ENCODE data around the gene STK39.

The STK39 gene

GRCh38 chr2:168157070-168157469, 90.3 kb downstream of the STK39 start:
- DNase-seq = no peak

- no peak for DNase-seq
These were observed 90.7 kb downstream of the STK39 start for GRCh38 chr2:168156661-168157060.

DNA sequence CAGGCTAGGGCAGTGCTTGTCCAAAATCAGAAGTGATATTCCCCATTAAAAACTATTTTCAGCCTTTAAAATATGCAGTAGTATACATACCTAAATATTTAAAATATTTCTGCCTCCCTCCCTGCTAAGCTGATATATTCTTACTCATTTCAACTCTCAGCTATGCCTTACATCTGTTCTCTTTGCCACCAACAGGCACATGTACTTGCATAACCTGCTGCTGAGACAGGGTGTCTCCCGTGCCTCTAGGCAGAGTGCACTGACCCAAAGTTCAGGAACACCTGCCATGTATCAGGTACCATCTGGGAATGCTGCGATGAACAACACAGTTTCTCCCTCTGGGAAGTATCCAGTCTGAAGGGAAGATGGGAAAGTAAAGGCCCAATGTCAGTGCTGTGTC, 91.7 kb downstream of the STK39 start:
- no peak for DNase-seq

DNA sequence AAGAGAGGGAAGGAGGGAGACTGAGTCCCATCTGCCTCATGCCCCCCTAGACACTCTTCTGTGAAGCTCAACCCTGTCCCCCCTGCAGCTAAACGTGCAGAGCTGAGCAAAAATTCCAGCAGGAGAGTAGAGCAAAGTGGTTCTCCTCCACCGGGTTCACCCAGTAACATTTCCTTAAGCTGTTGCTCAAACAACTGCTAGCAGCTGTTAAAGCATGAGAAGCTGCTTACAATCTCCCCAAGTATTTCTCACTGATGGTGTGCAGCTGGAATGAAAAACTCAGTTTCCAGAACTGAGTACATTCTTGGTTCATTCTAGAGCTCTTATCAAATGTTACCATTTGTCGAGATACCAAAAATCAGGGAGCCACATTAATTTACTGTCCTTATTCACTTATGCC, 92.3 kb downstream of the STK39 start:
- no peak for DNase-seq

GRCh38 chr2:168152902-168153530, 94.4 kb downstream of the STK39 start:
- no peak for DNase-seq

- DNase-seq = no peak
These were observed 97.4 kb downstream of the STK39 start for GRCh38 chr2:168149986-168150385.

DNA sequence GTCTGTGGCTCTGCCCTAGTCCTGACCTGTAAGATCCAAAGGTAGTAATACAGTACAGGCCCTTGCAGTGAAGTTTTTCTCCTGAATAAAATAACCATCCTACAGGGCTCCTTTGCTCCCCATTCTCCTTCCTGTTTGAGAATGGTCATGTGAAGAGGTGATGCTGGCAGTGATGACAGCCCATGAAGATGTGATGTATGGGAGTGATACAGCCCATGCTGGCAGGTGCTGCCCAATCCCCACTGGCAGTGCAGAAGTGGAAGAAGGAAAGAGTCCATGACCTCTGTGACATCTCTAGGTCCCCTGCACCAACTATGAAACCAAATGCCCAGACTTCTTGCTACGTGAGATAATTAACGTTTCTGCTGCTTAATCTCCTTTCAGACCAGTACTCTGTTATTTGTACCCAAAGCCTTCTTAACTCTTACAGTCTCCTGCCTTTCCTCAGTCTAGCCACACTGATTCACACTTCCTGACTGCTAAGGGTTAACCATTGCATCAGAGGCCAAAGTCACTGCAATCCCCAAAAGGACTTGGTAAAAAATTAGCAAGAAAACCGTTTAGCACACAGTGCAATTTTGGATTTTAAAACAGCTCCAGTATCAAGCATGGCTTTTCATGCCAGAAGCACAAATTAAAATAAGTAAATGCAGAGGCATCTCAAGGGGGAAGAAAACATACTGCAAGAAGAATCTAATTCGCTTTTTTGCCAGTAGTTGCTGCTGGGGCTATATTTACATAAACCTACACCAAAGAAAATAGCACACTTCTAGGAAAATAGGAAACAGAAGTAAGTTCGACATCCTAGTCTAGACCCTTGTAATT, 98.0 kb downstream of the STK39 start:
- DNase-seq = no peak

DNA sequence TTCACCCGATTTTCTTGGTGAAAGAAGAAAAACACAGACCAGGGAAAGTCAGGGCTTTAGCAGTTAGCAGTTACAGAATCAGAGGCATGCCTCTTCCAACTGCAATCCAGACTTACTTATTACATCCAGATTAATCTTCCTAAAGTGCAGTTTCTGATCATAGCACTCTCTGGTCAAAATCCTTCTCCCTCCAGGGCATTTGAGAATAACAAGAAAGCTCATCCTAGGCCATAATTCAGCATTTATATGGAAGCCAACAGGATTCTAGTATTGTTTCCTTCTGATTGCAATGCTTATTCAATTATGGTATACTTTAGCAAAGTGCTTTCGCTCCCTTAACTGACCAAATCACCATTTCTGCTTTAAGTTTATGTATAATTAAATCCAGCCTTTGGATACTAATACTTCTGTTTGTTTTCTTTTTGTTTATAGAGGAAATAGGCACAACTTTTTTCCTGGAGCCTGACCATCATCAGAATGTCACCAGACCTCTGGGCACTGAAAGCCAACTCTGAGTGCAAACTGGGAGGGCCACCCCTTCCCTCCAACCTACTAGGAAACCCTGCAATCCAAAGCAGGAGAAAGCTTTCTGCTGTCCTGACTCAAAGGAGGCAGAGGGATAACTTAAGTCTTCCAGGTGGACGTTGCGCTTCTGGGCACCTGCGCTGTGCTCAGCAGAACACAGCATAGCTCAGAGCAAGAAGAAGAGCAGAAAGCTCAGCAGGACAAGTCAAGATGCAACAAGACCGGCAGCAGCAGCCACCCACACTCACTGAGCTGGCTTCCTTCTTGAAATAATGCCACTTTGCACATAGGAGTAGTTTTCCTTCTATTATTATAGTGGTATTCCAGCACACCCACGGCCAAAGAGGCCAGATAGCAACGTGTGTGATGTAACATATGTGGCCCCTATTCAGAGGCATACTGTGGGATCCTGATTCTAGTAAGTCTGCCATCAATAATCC, 99.3 kb downstream of the STK39 start:
- no peak for DNase-seq

- DNase-seq = no peak
These were observed 100.2 kb downstream of the STK39 start for GRCh38 chr2:168146892-168147810.

GRCh38 chr2:168145426-168146310, 101.7 kb downstream of the STK39 start:
- DNase-seq = no peak

GRCh38 chr2:168145011-168145410, 102.4 kb downstream of the STK39 start:
- DNase-seq = no peak

DNA sequence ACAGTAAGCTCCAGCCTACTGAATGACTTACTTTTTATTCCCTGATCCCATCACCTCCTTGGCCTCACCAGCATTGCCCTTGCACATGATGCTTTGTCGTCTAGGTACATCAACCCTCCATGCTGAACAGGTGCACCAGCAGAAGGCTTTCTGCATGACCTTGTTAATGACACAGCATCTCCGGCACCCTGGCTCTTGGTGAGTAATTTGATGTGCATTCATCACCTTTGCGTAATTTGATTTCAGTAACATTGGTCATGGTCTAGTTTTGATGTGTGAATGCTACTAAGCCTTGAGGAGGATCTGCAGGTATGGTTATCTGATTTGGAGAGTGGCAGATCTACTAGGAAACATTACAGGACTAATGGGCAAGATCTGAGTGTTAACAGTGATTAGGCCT, 103.6 kb downstream of the STK39 start:
- no peak for DNase-seq

GRCh38 chr2:168140892-168141291, 106.5 kb downstream of the STK39 start:
- DNase-seq = no peak

GRCh38 chr2:168139852-168140251, 107.5 kb downstream of the STK39 start:
- no peak for DNase-seq

DNA sequence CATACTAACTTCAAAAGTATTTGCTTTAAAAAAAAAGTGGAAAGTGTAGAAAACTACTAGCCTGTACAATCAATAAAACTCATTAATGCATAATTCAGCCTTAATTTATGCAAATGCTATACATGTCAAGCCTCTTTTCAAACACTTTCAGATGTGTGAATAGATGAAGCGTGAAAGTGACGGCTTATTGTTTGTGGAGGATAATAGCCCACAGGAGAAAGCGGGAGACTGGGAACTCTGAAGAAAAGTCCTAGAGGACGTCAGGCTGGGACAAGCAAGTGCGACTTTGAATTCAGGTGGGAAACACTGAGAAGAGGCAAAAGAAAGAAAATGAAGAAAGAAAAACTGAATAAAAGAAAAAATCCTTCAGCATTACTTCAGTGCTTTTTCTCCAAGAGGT, 108.5 kb downstream of the STK39 start:
- no peak for DNase-seq

GRCh38 chr2:168138374-168138773, 109.0 kb downstream of the STK39 start:
- DNase-seq = no peak

DNA sequence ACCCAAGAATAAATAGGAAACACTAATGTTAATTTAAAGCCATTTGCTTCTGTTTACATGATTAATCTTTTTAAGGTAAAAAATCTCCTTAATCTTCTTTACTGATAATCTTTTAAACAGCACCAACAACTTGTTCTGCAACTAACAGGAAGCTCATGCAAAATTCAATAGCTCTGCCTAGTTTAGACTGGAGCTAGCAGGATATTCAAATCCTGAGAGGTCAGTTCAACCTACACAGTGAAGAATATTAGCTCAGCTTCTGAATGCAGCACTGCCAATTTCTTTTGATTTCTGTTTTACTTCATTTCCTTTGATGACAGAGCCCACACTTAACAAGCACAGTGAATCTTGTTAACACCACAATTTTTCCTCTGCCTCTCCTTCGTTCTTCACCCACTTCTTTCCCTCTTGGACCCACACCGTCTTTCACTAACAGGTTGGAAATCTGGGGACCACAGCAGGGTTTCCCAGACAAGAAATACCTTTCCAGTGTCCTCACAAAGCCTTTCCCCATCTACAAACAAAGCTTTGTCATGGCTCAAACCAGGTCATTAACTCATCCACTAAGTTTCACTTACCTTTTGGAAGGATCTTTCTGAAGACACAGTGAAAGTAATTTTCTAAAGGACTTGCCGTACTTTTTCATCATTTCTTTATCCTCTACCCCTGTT, 109.8 kb downstream of the STK39 start:
- no peak for DNase-seq

DNA sequence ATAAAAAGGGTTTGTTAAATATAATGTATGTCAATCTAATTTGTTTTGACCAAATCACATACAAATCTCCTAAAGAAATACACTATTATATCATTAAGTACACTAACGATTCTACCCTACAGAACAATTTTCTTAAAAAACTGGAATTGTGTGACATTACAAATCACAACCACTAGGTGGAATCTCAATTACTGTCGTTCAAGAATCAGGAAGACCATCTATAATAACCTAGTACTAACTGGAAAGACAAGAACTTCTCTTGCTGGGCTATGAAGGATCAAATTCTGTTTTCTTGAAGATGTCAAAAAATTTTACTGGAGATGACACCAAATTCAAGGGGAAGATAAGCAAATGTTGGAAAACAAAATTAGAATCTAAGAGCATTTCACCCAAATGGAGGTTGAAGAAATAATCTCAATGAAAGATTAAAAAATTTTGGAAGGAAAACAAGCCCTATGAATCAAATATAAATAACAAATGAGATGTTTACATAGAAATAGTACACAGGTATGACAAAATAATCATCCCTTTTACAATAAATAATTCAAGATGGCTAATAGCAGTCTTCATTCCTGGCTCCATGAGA, 110.9 kb downstream of the STK39 start:
- DNase-seq = no peak

GRCh38 chr2:168135630-168136029, 111.8 kb downstream of the STK39 start:
- DNase-seq = no peak

GRCh38 chr2:168135121-168135520, 112.3 kb downstream of the STK39 start:
- no peak for DNase-seq

All from NCI-H510A (cell line).